K562 (cell line): ENCODE results near the gene SPEM3. TPM values are rescaled to one million over a fixed set of nuclear protein-coding genes. Genes with fewer than 3 reads are reported as not detected.

Source experiments
- ATAC-seq: fragments of 200-7000 bp; cut with Tn5 transposase; 3 replicates; pipeline ENCODE4 v1.9.1; 2020; ENCODE audit warnings: moderate library complexity
- BruUV-seq: library from RNA; stranded (reverse); fragments of 400-500 nt; replicated peaks from 2 replicates; lab custom pipeline; 2021; lab: Mats Ljungman, UMichigan
- CTCF ChIA-PET: fragments of 300-600 bp; formaldehyde crosslinking; extraction: SDS; loops from one replicate; lab custom pipeline; 2021; ENCODE audit warnings: low intra/inter-chr PET ratio; lab: Yijun Ruan, JAX
- POLR2A ChIA-PET: fragments of 300-600, 350-650 bp; sonication (Branson Sonifier 250); formaldehyde crosslinking; extraction: SDS; loops from one replicate; lab custom pipeline; 2021; ENCODE audit warnings: antibody characterized with exemption, inconsistent platforms; lab: Yijun Ruan, JAX
- DNase-seq, 4 experiments: peaks; one replicate each; pipeline versions ENCODE4 v3.0.0 to v3.0.0-alpha.2; 2011 to 2018; ENCODE audit warnings: low spot score in 3 of 4, mixed read lengths in 3 of 4; ENCODE audit errors: extremely low read depth in 1 of 4
- FAIRE-seq: peaks from 2 replicates; lab custom pipeline; 2011; peaks lifted over from hg19 to GRCh38; lab: Jason Lieb, UNC
- H2AFZ ChIP-seq: 2 replicates; pipeline ENCODE4 v1.6.0; 2011; ENCODE audit warnings: low read depth, low read length, control low read depth, inconsistent platforms
- H3K27ac ChIP-seq: fragments of 200-600 bp; 3 replicates; pipeline ENCODE4 v1.8.0; 2011; ENCODE audit warnings: low read depth, mild to moderate bottlenecking, control low read depth, inconsistent platforms, low read length, moderate library complexity, mixed read lengths; ENCODE audit errors: extremely low read depth
- H3K27me3 ChIP-seq, 2 experiments: fragments of 300-600 bp in 1 of 2; 2 replicates in 1 of 2; 3 replicates in 1 of 2; pipeline versions ENCODE4 v1.6.0 to v1.8.0; 2011; ENCODE audit warnings: inconsistent platforms in 2 of 2, low read length in 2 of 2, mild to moderate bottlenecking in 1 of 2, mixed read lengths in 1 of 2, moderate library complexity in 1 of 2; ENCODE audit not compliant: control insufficient read depth in 2 of 2, insufficient read depth in 2 of 2
- H3K36me3 ChIP-seq: fragments of 300-600 bp; 3 replicates; pipeline ENCODE4 v1.8.0; 2011; ENCODE audit warnings: mild to moderate bottlenecking, low read length, inconsistent platforms; ENCODE audit not compliant: control insufficient read depth, insufficient read depth
- H3K4me1 ChIP-seq, 2 experiments: fragments of 200-600 bp in 1 of 2; replicated peaks in 1 of 2; 2 replicates in 1 of 2; 3 replicates in 1 of 2; pipeline versions ENCODE4 v1.5.1 to v1.8.0; 2011; ENCODE audit warnings: inconsistent platforms in 2 of 2, low read length in 2 of 2, mild to moderate bottlenecking in 1 of 2, mixed read lengths in 1 of 2, moderate library complexity in 1 of 2; ENCODE audit not compliant: control insufficient read depth in 2 of 2, insufficient read depth in 2 of 2
- H3K4me2 ChIP-seq: 2 replicates; pipeline ENCODE4 v1.6.1; 2011; ENCODE audit warnings: low read length, control low read depth, inconsistent platforms, mixed read lengths; ENCODE audit not compliant: insufficient read depth
- H3K4me3 ChIP-seq: fragments of 200-600 bp; sonication (generic), shearing (Covaris generic); 2 replicates; pipeline ENCODE4 v1.5.1; 2016; ENCODE audit warnings: control low read depth, inconsistent platforms
- H3K79me2 ChIP-seq: fragments of 200-600 bp; 3 replicates; pipeline ENCODE4 v1.8.0; 2011; ENCODE audit warnings: low read length, inconsistent platforms; ENCODE audit not compliant: control insufficient read depth, insufficient read depth
- H3K9ac ChIP-seq, 2 experiments: 2 replicates each; pipeline versions ENCODE4 v1.6.0 to v1.6.1; 2011; ENCODE audit warnings: low read depth in 2 of 2, low read length in 2 of 2, control low read depth in 1 of 2, inconsistent platforms in 1 of 2, mild to moderate bottlenecking in 1 of 2, mixed read lengths in 1 of 2; ENCODE audit not compliant: insufficient read depth in 1 of 2
- H3K9me1 ChIP-seq: one replicate; pipeline ENCODE4 v1.6.0; 2011; ENCODE audit warnings: inconsistent platforms, mild to moderate bottlenecking, low read length, moderate library complexity; ENCODE audit not compliant: control insufficient read depth, insufficient read depth
- H3K9me3 ChIP-seq: replicated peaks from 2 replicates; pipeline ENCODE4 v1.5.1; 2011; ENCODE audit warnings: low read depth, low read length, inconsistent platforms; ENCODE audit not compliant: control insufficient read depth, insufficient read depth
- H4K20me1 ChIP-seq: replicated peaks from 2 replicates; pipeline ENCODE4 v1.6.1; 2011; ENCODE audit warnings: low read length, inconsistent platforms, mixed read lengths; ENCODE audit not compliant: control insufficient read depth, insufficient read depth
- CREB3 ChIP-seq: fragments of 450-650 bp; conservative IDR thresholded peaks from 2 replicates; pipeline ENCODE4 v1.6.1; 2016; ENCODE audit warnings: missing genetic modification characterization, low read depth, mild to moderate bottlenecking, missing compliant biosample characterization, moderate library complexity
- ERF ChIP-seq: fragments of 450-650 bp; formaldehyde crosslinking; IDR thresholded peaks from 2 replicates; pipeline ENCODE4 v1.4.0; 2020; ENCODE audit warnings: mild to moderate bottlenecking, mixed read lengths
- ESRRB ChIP-seq: fragments of 250-450 bp; sonication (Bioruptor Pico); IDR thresholded peaks from 2 replicates; pipeline ENCODE4 v1.5.0; 2020; ENCODE audit warnings: mild to moderate bottlenecking, moderate library complexity, borderline replicate concordance
- MGA ChIP-seq: fragments of 450-650 bp; IDR thresholded peaks from 2 replicates; pipeline ENCODE4 v1.6.1; 2016; ENCODE audit warnings: mild to moderate bottlenecking, moderate library complexity
- ZNF75A ChIP-seq: fragments of 450-650 bp; formaldehyde crosslinking; IDR thresholded peaks from 2 replicates; pipeline ENCODE4 v1.4.0; 2020; ENCODE audit warnings: mild to moderate bottlenecking
- WGBS: fragments of 100-300 bp; shearing (Covaris generic); methylation state at CpG from one replicate; pipeline ENCODE4 v1.1.6; 2016; ENCODE audit warnings: low coverage, mixed read lengths; ENCODE audit not compliant: insufficient coverage; ENCODE audit errors: missing lambda C conversion rate; 5-methylcytosine and 5-hydroxymethylcytosine counted together
- in situ Hi-C: fragments of 300-500 bp; cut with MboI; formaldehyde crosslinking; loops from 4 replicates; pipeline ENCODE4 v1.15.0; 2018; ENCODE audit warnings: inconsistent platforms, mixed read lengths
- intact Hi-C: fragments of 100-400 bp; cut with micrococcal nuclease; formaldehyde crosslinking; loops from 2 replicates; pipeline ENCODE4 v1.14.2; 2022
- polyA plus RNA-seq, 8 experiments: library from polyadenylated mRNA; depleted of rRNA in 4 of 8; stranded (reverse) in 5 of 8; unstranded in 3 of 8; fragments of >200 nt; fragmentation: Nextera tagmentation in 2 of 8; fragmentation: Illumina TruSeq in 1 of 8; extraction: Ambion mirVana in 2 of 8; extraction: Trizol in 1 of 8; gene quantifications; 2 replicates each; pipeline versions ENCODE4 v1.2.1 to v1.2.3, GENCODE V29; 2011 to 2014; ENCODE audit warnings: inconsistent platforms in 1 of 8, missing spikeins in 1 of 8
- total RNA-seq, 7 experiments: library from RNA; depleted of rRNA in 6 of 7; stranded (reverse); fragments of >200 nt in 6 of 7; fragmentation: Illumina TruSeq in 2 of 7; extraction: Trizol in 2 of 7; gene quantifications; 2 replicates each; pipeline versions ENCODE4 v1.2.1 to v1.2.3, GENCODE V29; 2011 to 2021; ENCODE audit warnings: low replicate concordance in 1 of 7
- TF ChIP-seq, protein P1 (sequence below), 2 experiments: IDR thresholded peaks; 2 replicates each; pipeline ENCODE4 v1.6.1; 2011; ENCODE audit warnings: borderline replicate concordance in 1 of 2, control low read depth in 1 of 2, low read depth in 1 of 2, low read length in 1 of 2, mild to moderate bottlenecking in 1 of 2, mixed read lengths in 1 of 2, moderate library complexity in 1 of 2; ENCODE audit not compliant: insufficient read depth in 1 of 2, insufficient read length in 1 of 2, poor library complexity in 1 of 2, severe bottlenecking in 1 of 2; ENCODE audit errors: extremely low read depth in 1 of 2

SPEM3 gene
- total and polyA plus RNA-seq, 9 of the 15 experiments (the other 6 are each of a cell fraction or from before 2014, with no cell fraction given) = not detected

DNA sequence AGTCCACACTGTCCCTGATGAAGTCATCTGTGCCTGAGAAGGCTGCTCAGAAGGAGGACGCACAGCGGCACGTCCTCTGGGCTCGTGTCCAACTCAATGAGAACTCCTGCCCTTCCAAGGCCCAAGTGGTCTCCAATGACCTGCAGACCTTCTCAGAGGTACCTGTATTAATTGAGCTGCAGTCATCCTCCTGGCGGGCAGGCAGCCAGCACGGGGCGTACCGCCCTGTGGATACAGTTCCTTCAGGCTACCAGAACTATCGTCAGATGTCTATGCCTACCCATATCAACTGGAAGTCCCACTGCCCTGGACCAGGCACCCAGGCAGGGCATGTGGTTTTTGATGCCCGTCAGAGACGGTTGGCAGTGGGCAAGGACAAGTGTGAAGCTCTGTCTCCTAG lies 3.6 kb downstream of the SPEM3 start:
- ChIA-PET POLR2A (no interaction called here), CTCF (no interaction called here)
- H3K9me1 ChIP-seq = no peaks in the 10 kb centered on the region
- no peak overlapping the region for H3K9ac ChIP-seq
- H3K79me2 ChIP-seq = peaks cover 7% of the 10 kb centered on the region; the same call in 2 of the 3 replicates
- ATAC-seq (no peak), DNase-seq (no peak), FAIRE-seq (no peak)
- intact Hi-C loops (no loop called here), in situ Hi-C loops (no loop called here)
- peaks cover 5 to 26% of the 10 kb centered on the region in 2 experiments; a peak in 4 of 5 replicates for H3K4me1 ChIP-seq
- H4K20me1 ChIP-seq = no peaks in the 10 kb centered on the region
- H3K9me3 ChIP-seq = no peaks in the 10 kb centered on the region
- WGBS = 63% methylated on average over 11 of the region's 11 CpGs
- H2AFZ ChIP-seq = no peak overlapping the region
- H3K4me2 ChIP-seq = no peak overlapping the region
- H3K36me3 ChIP-seq = no peaks in the 10 kb centered on the region
- H3K27ac ChIP-seq = no peak overlapping the region
- BruUV-seq = no TSS peak
- H3K4me3 ChIP-seq = no peak overlapping the region
- no peaks in the 10 kb centered on the region for H3K27me3 ChIP-seq
- TF ChIP-seq CREB3 (tag) = no peak
- no peak for TF ChIP-seq ESRRB
- no peak for TF ChIP-seq MGA
- TF ChIP-seq ZNF75A = no peak
- TF ChIP-seq, protein P1, sequence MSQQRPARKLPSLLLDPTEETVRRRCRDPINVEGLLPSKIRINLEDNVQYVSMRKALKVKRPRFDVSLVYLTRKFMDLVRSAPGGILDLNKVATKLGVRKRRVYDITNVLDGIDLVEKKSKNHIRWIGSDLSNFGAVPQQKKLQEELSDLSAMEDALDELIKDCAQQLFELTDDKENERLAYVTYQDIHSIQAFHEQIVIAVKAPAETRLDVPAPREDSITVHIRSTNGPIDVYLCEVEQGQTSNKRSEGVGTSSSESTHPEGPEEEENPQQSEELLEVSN (IDR thresholded peaks at IDR 0.05; ENCODE audit: borderline replicate concordance in 1 of 2, extremely low read depth in 1 of 2, insufficient read depth in 1 of 2, insufficient read length in 1 of 2, low read depth in 1 of 2, low read length in 1 of 2, poor library complexity in 1 of 2, severe bottlenecking in 1 of 2) = no peak
- no peak for TF ChIP-seq ERF (CRISPR knock-in tag)
